Rectal smooth muscle tissue (tissue), 1 donor: ENCODE measurements around the gene LTBP3.
A peak's percentile ranks its signal among the peaks of the same experiment; 100 is the strongest.

Source experiments
- H3K27ac ChIP-seq: one replicate; pipeline ENCODE4 v1.7.0; 2013; ENCODE audit warnings: low read depth, low read length, inconsistent platforms
- H3K27me3 ChIP-seq: one replicate; pipeline ENCODE4 v1.7.0; 2013; ENCODE audit warnings: low read length; ENCODE audit not compliant: control insufficient read depth, insufficient read depth
- H3K36me3 ChIP-seq: one replicate; pipeline ENCODE4 v1.7.0; 2013; ENCODE audit warnings: low read length; ENCODE audit not compliant: control insufficient read depth, insufficient read depth
- H3K4me1 ChIP-seq: one replicate; pipeline ENCODE4 v1.7.0; 2013; ENCODE audit warnings: low read length; ENCODE audit not compliant: control insufficient read depth, insufficient read depth
- H3K4me3 ChIP-seq: one replicate; pipeline ENCODE4 v1.7.0; 2013; ENCODE audit warnings: low read length
- H3K9ac ChIP-seq: one replicate; pipeline ENCODE4 v1.7.0; 2013; ENCODE audit warnings: low read length

Gene LTBP3

GRCh38 chr11:65540290-65541092, 17.7 kb downstream of the LTBP3 start:
- Histone ChIP-seq H3K4me3 (peak overlapping the region; percentile 95), H3K27ac (peak overlapping the region; percentile 85), H3K36me3 (peaks cover 8% of the 10 kb centered on the region), H3K4me1 (peaks cover 12% of the 10 kb centered on the region), H3K9ac (peak overlapping the region; percentile 90), H3K27me3 (no peaks in the 10 kb centered on the region)

GRCh38 chr11:65539744-65540289, 18.3 kb downstream of the LTBP3 start:
- Histone ChIP-seq H3K9ac (peak overlapping the region; percentile 82), H3K36me3 (peaks cover 10% of the 10 kb centered on the region), H3K4me1 (peaks cover 12% of the 10 kb centered on the region), H3K27ac (peak overlapping the region; percentile 85), H3K27me3 (no peaks in the 10 kb centered on the region), H3K4me3 (peak overlapping the region; percentile 95)

DNA sequence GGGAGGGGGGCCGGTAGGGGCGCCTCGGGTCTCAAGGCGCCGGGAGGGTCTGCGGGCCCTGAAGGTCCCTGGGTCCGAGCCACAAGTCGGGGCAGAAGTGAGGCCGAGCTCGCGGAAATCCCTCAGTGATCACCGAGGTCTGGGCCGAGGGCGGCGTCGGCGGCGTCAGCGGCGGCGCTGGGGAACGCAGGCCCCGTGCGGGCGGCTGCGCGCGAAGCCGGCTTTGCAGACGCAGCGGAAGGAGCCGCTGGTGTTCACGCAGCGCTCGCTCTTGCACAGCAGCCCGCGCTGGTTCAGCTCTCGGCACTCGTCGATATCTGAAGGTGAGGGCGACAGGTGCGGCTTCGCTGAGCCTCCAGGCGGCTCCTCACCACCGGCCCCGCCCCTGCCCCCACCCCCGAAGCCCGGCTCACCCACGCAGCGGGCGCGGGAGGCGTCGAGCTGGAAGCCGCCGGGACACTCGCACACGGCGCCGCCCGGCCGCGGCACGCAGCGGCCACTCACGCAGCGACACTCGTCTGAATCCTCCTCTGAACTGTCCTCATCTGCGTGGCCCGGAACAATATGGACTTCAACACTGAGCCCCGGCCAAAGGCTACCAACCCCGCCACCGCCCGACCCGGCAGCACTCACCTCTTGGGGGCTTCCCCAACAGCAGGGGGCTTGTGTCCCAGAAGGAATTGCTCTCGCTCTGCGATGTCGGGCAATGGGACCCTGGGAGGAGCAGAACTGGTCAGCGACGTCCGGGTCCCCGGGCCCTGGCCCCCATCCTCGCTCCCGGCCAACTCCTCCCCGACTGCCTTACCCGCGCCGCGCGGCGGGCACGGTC, 19.0 kb downstream of the LTBP3 start:
- Histone ChIP-seq H3K27ac (peak overlapping the region; percentile 85), H3K27me3 (no peaks in the 10 kb centered on the region), H3K9ac (no peak overlapping the region), H3K4me3 (peak overlapping the region; percentile 95), H3K4me1 (peaks cover 12% of the 10 kb centered on the region), H3K36me3 (peaks cover 11% of the 10 kb centered on the region)

DNA sequence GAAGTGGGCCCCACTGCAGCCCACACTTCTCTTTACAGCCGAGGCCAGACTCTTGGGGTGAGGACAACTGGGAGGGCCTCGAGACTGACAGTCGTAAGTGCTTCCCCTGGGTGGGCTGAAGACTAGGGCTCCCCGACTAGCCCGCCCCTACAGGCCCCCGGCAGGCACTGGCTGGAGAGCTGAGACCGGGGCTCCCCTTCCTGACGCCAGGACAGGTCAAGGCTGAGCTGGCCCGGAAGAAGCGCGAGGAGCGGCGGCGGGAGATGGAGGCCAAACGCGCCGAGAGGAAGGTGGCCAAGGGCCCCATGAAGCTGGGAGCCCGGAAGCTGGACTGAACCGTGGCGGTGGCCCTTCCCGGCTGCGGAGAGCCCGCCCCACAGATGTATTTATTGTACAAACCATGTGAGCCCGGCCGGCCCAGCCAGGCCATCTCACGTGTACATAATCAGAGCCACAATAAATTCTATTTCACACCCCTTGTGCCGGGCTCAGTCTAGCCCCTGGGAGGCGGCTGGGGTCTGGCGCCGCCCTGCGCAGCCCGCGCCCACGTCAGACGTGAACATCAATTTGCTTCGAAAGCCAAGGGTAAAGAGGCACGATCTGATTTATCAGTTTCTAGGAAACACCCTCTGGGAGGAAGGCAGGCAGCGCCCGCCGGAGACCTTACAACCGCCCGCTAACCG, 19.8 kb downstream of the LTBP3 start:
- Histone ChIP-seq H3K4me3 (no peak overlapping the region), H3K27ac (no peak overlapping the region), H3K9ac (no peak overlapping the region), H3K36me3 (peaks cover 11% of the 10 kb centered on the region), H3K4me1 (peaks cover 12% of the 10 kb centered on the region), H3K27me3 (no peaks in the 10 kb centered on the region)

GRCh38 chr11:65537620-65538231, 20.4 kb downstream of the LTBP3 start:
- Histone ChIP-seq H3K9ac (no peak overlapping the region), H3K36me3 (peaks cover 14% of the 10 kb centered on the region), H3K27ac (no peak overlapping the region), H3K4me3 (no peak overlapping the region), H3K27me3 (no peaks in the 10 kb centered on the region), H3K4me1 (peaks cover 12% of the 10 kb centered on the region)

DNA sequence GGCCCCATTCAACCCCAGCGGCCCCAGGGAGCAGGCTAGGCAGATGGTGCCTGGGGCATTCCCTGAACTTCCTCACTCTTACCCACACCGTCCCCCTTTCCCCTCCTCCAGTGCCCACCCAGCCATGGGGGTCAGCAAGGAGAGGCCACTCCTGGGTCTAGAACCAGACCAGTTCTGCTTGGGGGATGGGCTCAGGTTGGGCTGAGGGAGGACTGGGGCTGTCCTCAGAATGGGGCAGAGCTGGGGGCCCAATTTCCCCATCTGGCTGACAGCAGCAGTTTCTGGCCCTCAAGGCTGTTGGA, 20.9 kb downstream of the LTBP3 start:
- Histone ChIP-seq H3K9ac (no peak overlapping the region), H3K4me1 (peaks cover 12% of the 10 kb centered on the region), H3K4me3 (no peak overlapping the region), H3K36me3 (peaks cover 17% of the 10 kb centered on the region), H3K27ac (no peak overlapping the region), H3K27me3 (no peaks in the 10 kb centered on the region)

DNA sequence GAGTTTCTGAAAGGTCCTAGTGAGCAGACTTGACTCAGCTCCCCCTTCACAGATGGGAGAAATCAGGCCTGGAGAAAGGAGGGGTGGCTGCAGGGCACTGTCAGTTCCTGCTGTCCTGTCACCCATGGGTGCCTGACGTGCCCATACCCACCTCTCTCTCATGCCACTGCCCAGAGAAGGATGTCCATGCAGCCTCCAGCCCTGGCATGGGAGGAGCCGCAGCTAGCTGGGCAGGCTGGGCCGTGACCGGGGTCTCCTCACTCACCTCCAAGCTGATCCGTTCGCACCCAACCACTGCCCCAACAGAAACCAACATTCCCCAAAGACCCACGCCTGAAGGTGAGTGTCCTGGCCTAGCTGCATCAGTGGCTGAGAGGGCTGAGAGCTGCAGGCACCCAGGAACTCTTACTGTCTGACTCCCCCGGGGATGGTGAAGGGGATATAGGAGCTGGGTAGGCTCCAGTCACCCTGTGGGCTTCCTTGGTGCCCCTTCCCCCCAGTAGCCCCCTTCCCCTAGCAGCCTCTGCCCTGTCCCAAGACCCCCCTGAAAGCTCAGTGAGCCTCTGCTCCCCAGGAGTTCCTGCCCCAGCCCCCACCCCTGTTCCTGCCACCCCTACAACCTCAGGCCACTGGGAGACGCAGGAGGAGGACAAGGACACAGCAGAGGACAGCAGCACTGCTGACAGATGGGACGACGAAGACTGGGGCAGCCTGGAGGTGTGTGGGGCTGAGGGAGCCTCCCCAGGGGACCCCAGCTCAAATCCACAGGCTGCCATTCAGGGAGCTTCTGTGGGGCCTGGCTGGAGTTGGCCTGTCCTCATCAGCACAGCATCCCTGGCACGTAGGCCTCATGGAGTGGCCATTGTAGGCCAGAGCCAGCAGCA, 21.5 kb downstream of the LTBP3 start:
- H3K27ac ChIP-seq = no peak overlapping the region
- peaks cover 10% of the 10 kb centered on the region for H3K4me1 ChIP-seq
- H3K27me3 ChIP-seq = no peaks in the 10 kb centered on the region
- H3K36me3 ChIP-seq = peaks cover 17% of the 10 kb centered on the region
- no peak overlapping the region for H3K9ac ChIP-seq
- H3K4me3 ChIP-seq = no peak overlapping the region

DNA sequence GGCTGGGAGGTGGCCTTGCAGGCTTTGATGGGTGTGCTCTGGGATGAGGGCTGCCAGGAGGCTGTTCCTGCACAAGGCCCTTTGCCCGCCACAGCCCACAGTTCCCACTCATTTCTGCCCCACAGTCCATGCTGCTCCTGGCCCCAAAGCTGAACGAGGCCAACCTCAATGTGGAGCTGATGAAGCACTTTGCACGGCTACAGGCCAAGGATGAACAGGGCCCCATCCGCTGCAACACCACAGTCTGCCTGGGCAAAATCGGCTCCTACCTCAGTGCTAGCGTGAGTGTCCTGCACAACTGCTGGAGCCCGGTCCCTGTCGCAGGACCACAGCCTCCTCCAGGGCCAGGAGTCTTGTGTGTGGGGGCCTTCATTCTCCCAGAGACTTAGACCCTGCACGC, 23.1 kb downstream of the LTBP3 start:
- peaks cover 26% of the 10 kb centered on the region for H3K36me3 ChIP-seq

GRCh38 chr11:65532388-65533064, 25.6 kb downstream of the LTBP3 start:
- Histone ChIP-seq H3K9ac (no peak overlapping the region), H3K36me3 (peaks cover 27% of the 10 kb centered on the region), H3K27me3 (no peaks in the 10 kb centered on the region), H3K4me3 (no peak overlapping the region), H3K27ac (no peak overlapping the region), H3K4me1 (no peaks in the 10 kb centered on the region)

More for the DNA sequence above, 23.1 kb downstream of the LTBP3 start:
- H3K27ac ChIP-seq = no peak overlapping the region
- H3K4me1 ChIP-seq = peaks cover 3% of the 10 kb centered on the region
- no peak overlapping the region for H3K4me3 ChIP-seq
- no peak overlapping the region for H3K9ac ChIP-seq
- no peaks in the 10 kb centered on the region for H3K27me3 ChIP-seq

- H3K36me3 ChIP-seq = peaks cover 26% of the 10 kb centered on the region
- peaks cover 10% of the 10 kb centered on the region for H3K4me1 ChIP-seq
- no peak overlapping the region for H3K9ac ChIP-seq
- no peak overlapping the region for H3K27ac ChIP-seq
- no peak overlapping the region for H3K4me3 ChIP-seq
- H3K27me3 ChIP-seq = no peaks in the 10 kb centered on the region
Measured at GRCh38 chr11:65530157-65530496, 28.0 kb downstream of the LTBP3 start.
